NCI-H82 (cell line): ENCODE data around the gene TAS2R43.
"Not testable (repeated sequence)": the region's sequence is repeated elsewhere in the genome, so short reads cannot be mapped to it uniquely, and the experiment has no call there.

Experiments used
- DNase-seq: peaks from one replicate; lab custom pipeline; 2025; lab: John Stamatoyannopoulos, UW

Gene TAS2R43

GRCh38 chr12:11092128-11092527 lies at the start of gene TAS2R43:
Gene TAS2R43, minus strand, starts transcription at chr12:11092313. Its CDS starts 84 bp downstream, at chr12:11092229.
- DNase-seq = no peak

GRCh38 chr12:11136075-11136474 lies 44.0 kb upstream of the TAS2R43 start:
- DNase-seq = no peak

- DNase-seq = no peak
Measured at GRCh38 chr12:11134305-11134704, 42.2 kb upstream of the TAS2R43 start, which contains the start of gene TAS2R30. Gene TAS2R30, minus strand, starts transcription at chr12:11134644. Its CDS starts 400 bp downstream, at chr12:11134244.

GRCh38 chr12:11133816-11134215 lies 41.7 kb upstream of the TAS2R43 start:
- DNase-seq = no peak

GRCh38 chr12:11133162-11133561 lies 41.0 kb upstream of the TAS2R43 start:
- DNase-seq = no peak

- no peak for DNase-seq
Measured at GRCh38 chr12:11130999-11131398, 38.9 kb upstream of the TAS2R43 start.

GRCh38 chr12:11130382-11130781 lies 38.3 kb upstream of the TAS2R43 start:
- DNase-seq = no peak

GRCh38 chr12:11114130-11114529 lies 22.0 kb upstream of the TAS2R43 start:
- not testable (repeated sequence) for DNase-seq

- not testable (repeated sequence) for DNase-seq
Measured at GRCh38 chr12:11111213-11111612, 19.1 kb upstream of the TAS2R43 start.

- DNase-seq = no peak
Measured at GRCh38 chr12:11108862-11109261, 16.7 kb upstream of the TAS2R43 start.

GRCh38 chr12:11107719-11108118 lies 15.6 kb upstream of the TAS2R43 start:
- DNase-seq = no peak

- no peak for DNase-seq
Measured at GRCh38 chr12:11106288-11106687, 14.2 kb upstream of the TAS2R43 start.

- DNase-seq = no peak
Measured at GRCh38 chr12:11105546-11105945, 13.4 kb upstream of the TAS2R43 start.

- not testable (repeated sequence) for DNase-seq
Measured at GRCh38 chr12:11094910-11095309, 2.8 kb upstream of the TAS2R43 start.

- no peak for DNase-seq
Measured at GRCh38 chr12:11089246-11089645, 2.9 kb downstream of the TAS2R43 start.

- no peak for DNase-seq
Measured at GRCh38 chr12:11085419-11085818, 6.7 kb downstream of the TAS2R43 start.

GRCh38 chr12:11081987-11082386 lies 10.1 kb downstream of the TAS2R43 start:
- DNase-seq = no peak

GRCh38 chr12:11078246-11078645 lies 13.9 kb downstream of the TAS2R43 start:
- no peak for DNase-seq

- no peak for DNase-seq
Measured at GRCh38 chr12:11075642-11076041, 16.5 kb downstream of the TAS2R43 start.

- no peak for DNase-seq
Measured at GRCh38 chr12:11071414-11071813, 20.7 kb downstream of the TAS2R43 start.

- no peak for DNase-seq
Measured at GRCh38 chr12:11070999-11071398, 21.1 kb downstream of the TAS2R43 start.

- DNase-seq = no peak
Measured at GRCh38 chr12:11069854-11070365, 22.2 kb downstream of the TAS2R43 start.

GRCh38 chr12:11067514-11067913 lies 24.6 kb downstream of the TAS2R43 start:
- DNase-seq = no peak

- DNase-seq = not testable (repeated sequence)
Measured at GRCh38 chr12:11062194-11062593, 29.9 kb downstream of the TAS2R43 start, which contains the start of gene TAS2R46. Gene TAS2R46, minus strand, starts transcription at chr12:11062294. Its CDS starts 0 bp downstream, at chr12:11062294.
